HEK293T (cell line): ENCODE measurements around the gene TBL1X.

Experiments used
- ARNT ChIP-seq: fragments of 450-650 bp; IDR thresholded peaks from 2 replicates; pipeline ENCODE4 v1.6.1; 2017; ENCODE audit warnings: mild to moderate bottlenecking
- FOXA1 ChIP-seq: fragments of 450-650 bp; IDR thresholded peaks from 2 replicates; pipeline ENCODE4 v1.6.1; 2016; ENCODE audit warnings: mild to moderate bottlenecking
- FOXK2 ChIP-seq: fragments of 450-650 bp; IDR thresholded peaks from 2 replicates; pipeline ENCODE4 v1.6.1; 2016; ENCODE audit warnings: mild to moderate bottlenecking
- HDGF ChIP-seq: fragments of 450-650 bp; IDR thresholded peaks from 2 replicates; pipeline ENCODE4 v1.6.1; 2017; ENCODE audit warnings: antibody characterized with exemption, borderline replicate concordance
- SP1 ChIP-seq: fragments of 450-650 bp; IDR thresholded peaks from 2 replicates; pipeline ENCODE4 v1.6.1; 2017
- SUZ12 ChIP-seq: fragments of 450-650 bp; IDR thresholded peaks from 2 replicates; pipeline ENCODE4 v1.6.1; 2016; ENCODE audit warnings: mild to moderate bottlenecking
- ZNF384 ChIP-seq: fragments of 450-650 bp; IDR thresholded peaks from 2 replicates; pipeline ENCODE4 v1.6.1; 2016

DNA sequence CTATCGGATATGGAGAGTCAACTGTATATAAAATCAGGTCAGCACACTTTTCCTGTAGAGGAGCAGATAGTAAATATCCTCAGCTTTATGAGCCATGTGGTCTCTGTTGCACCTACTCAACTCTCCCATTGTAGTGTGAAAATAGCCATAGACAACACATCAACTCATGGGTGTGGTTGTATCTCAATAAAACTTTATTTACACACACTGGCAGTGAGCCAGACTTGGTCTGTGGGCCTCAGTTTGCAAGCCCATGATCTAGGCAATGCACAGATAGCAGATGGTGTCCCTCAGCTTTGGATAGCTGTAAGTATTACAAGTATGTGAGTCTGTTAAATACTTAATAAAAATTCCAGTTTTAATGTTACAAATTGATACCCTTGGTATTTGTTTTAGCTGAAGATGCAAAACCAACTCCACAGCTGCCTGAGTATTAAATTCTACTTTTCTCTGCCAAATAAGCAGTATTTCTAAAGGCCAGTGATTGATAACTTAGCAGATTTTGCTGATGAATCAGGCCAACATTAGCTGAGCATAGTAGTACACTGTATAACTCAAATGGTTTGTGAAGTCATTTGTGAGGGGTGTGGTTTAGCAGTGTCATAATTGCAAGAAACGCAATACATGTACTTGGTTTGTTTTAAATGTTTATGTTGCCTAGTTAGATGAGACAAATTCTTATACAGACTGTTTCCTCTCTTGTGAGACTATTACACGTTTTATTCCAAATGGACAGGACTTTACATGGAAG is 213.5 kb downstream of the TBL1X start:
- TF ChIP-seq SP1 (no peak), SUZ12 (no peak), ARNT (no peak), FOXA1 (no peak), HDGF (no peak), ZNF384 (no peak), FOXK2 (no peak)
